WTC11 (cell line): Measurements from ENCODE around the gene MCF2L.

ENCODE experiments used
- JUN ChIP-seq: sonication (generic); formaldehyde crosslinking; IDR thresholded peaks from 2 replicates; pipeline ENCODE4 v1.8.0; 2023; ENCODE audit warnings: mild to moderate bottlenecking, missing genetic modification reagents
- TF ChIP-seq, protein P1 (sequence below): sonication (generic); formaldehyde crosslinking; IDR thresholded peaks from 2 replicates; pipeline ENCODE4 v1.8.1; 2023; ENCODE audit warnings: mild to moderate bottlenecking, missing genetic modification reagents

DNA sequence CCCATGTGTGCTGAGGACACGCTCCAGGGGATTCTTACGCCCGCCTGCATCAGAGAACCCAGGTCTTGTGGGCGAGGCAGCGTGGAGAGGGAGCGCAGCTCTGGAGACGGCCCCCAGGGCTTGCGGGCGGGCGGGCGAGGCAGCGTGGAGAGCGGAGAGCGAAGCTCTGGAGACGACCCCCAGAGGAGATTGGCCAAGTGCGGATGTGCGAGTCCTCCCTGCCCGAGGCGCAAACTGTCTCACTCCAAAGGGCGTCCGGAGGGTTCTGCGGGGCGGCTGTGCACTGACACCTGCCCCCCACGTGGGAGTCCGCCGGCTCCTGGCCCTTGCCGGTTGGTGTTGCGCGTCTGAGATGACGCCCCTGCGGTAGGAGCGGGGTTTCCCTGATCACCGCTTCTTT lies 39.8 kb downstream of the MCF2L start:
- TF ChIP-seq, protein P1, sequence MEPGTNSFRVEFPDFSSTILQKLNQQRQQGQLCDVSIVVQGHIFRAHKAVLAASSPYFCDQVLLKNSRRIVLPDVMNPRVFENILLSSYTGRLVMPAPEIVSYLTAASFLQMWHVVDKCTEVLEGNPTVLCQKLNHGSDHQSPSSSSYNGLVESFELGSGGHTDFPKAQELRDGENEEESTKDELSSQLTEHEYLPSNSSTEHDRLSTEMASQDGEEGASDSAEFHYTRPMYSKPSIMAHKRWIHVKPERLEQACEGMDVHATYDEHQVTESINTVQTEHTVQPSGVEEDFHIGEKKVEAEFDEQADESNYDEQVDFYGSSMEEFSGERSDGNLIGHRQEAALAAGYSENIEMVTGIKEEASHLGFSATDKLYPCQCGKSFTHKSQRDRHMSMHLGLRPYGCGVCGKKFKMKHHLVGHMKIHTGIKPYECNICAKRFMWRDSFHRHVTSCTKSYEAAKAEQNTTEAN (CRISPR knock-in tag) = no peak
- no peak for TF ChIP-seq JUN (CRISPR knock-in tag)
